Calu3 (cell line): ENCODE data around the gene MKI67. TPM values are rescaled to one million over a fixed set of nuclear protein-coding genes. Genes with fewer than 3 reads are reported as not detected.

Experiments
- BruUV-seq: library from RNA; stranded (reverse); fragments of 400-500 nt; replicated peaks from 2 replicates; lab custom pipeline; 2021; lab: Mats Ljungman, UMichigan
- CTCF ChIA-PET: fragments of 300-600 bp; sonication (Branson Sonifier 250); formaldehyde crosslinking; loops from one replicate; lab custom pipeline; 2022; ENCODE audit warnings: antibody characterized with exemption; lab: Charles Lee
- DNase-seq: peaks from one replicate; pipeline ENCODE4 v3.0.0; 2022
- H3K27ac Mint-ChIP-seq: one replicate; pipeline ENCODE4 v1.8.0; 2022; ENCODE audit warnings: mixed read lengths; ENCODE audit not compliant: unreplicated experiment
- H3K27me3 Mint-ChIP-seq: one replicate; pipeline ENCODE4 v1.8.0; 2022; ENCODE audit warnings: mixed read lengths; ENCODE audit not compliant: unreplicated experiment
- H3K36me3 Mint-ChIP-seq: one replicate; pipeline ENCODE4 v1.8.0; 2022; ENCODE audit warnings: mild to moderate bottlenecking, moderate library complexity, mixed read lengths; ENCODE audit not compliant: insufficient read depth, unreplicated experiment
- H3K4me1 Mint-ChIP-seq: one replicate; pipeline ENCODE4 v1.8.0; 2022; ENCODE audit warnings: mild to moderate bottlenecking, low read depth, mixed read lengths; ENCODE audit not compliant: unreplicated experiment
- H3K4me3 Mint-ChIP-seq: one replicate; pipeline ENCODE4 v1.8.0; 2022; ENCODE audit warnings: mild to moderate bottlenecking, low read depth, moderate library complexity, mixed read lengths; ENCODE audit not compliant: unreplicated experiment
- H3K9me3 Mint-ChIP-seq: one replicate; pipeline ENCODE4 v1.8.0; 2022; ENCODE audit warnings: low read depth, mixed read lengths; ENCODE audit not compliant: unreplicated experiment
- CTCF ChIP-seq: fragments of 200-600 bp; IDR thresholded peaks from one replicate; pipeline ENCODE4 v1.8.0; 2022; ENCODE audit warnings: antibody characterized with exemption; ENCODE audit not compliant: unreplicated experiment
- intact Hi-C: fragments of 100-400 bp; cut with micrococcal nuclease; formaldehyde crosslinking; loops from one replicate; pipeline ENCODE4 v1.10.0; 2022; ENCODE audit not compliant: unreplicated experiment
- total RNA-seq: library from RNA; stranded (reverse); gene quantifications from 2 replicates; pipeline ENCODE4 v1.2.3, GENCODE V29; 2022

MKI67 gene
- total RNA-seq, 1 experiment from 2014 or later = 87.8 TPM

- intact Hi-C loops = no loop called here
- TF ChIP-seq CTCF = no peak
- CTCF ChIA-PET = no interaction called here
- Mint-ChIP-seq H3K4me1 (no peaks in the 10 kb centered on the region), H3K9me3 (no peaks in the 10 kb centered on the region), H3K36me3 (peaks cover 12% of the 10 kb centered on the region), H3K4me3 (no peak overlapping the region), H3K27ac (no peak overlapping the region), H3K27me3 (no peaks in the 10 kb centered on the region)
- no peak for DNase-seq
- no TSS peak for BruUV-seq
Measured at GRCh38 chr10:128077155-128077875, 48.9 kb downstream of the MKI67 start.

DNA sequence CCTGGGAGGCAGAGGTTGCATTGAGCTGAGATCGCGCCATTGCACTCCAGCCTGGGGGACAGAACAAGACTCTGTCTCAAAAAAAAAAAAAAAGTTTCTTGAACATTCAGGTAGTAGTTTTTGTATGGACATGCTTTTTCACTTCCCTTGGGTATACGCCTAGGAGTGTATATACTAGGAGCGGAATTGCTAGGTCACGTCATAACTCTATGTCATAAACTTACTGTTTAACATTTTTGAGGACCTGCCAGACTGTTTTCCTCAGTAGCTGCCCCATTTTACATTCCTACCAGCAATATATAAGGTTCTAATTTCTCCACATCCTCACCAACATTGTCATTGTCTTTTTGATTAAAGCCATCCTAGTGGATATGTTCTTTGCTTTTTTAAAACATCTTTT is 51.6 kb downstream of the MKI67 start:
- Mint-ChIP-seq H3K4me1 (no peaks in the 10 kb centered on the region), H3K36me3 (peaks cover 13% of the 10 kb centered on the region), H3K4me3 (no peak overlapping the region), H3K9me3 (no peaks in the 10 kb centered on the region), H3K27ac (no peak overlapping the region), H3K27me3 (no peaks in the 10 kb centered on the region)
- CTCF ChIA-PET = no interaction called here
- no peak for DNase-seq
- TF ChIP-seq CTCF = no peak
- intact Hi-C loops = no loop called here
- BruUV-seq = no TSS peak

DNA sequence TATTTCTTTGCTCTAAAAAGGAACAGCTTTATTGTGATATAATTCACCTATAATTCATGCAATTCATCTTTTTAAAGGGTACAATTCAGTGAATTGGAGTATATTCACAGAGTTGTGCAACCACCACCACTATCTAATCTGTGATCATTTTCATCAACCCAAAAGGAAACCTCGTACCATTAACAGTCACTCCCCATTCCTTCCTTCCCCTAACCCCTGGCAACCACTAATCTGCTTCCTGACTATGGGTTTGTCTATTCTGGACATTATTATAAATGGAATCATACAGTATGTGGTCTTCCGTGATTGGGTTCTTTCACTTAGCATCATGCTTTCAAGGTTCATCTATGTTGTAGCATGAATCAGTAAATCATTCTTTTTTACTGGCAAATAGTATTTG is 52.3 kb downstream of the MKI67 start:
- Mint-ChIP-seq H3K4me3 (no peak overlapping the region), H3K9me3 (no peaks in the 10 kb centered on the region), H3K4me1 (no peaks in the 10 kb centered on the region), H3K36me3 (peaks cover 12% of the 10 kb centered on the region), H3K27ac (no peak overlapping the region), H3K27me3 (no peaks in the 10 kb centered on the region)
- CTCF ChIA-PET = no interaction called here
- no TSS peak for BruUV-seq
- TF ChIP-seq CTCF = no peak
- no peak for DNase-seq
- intact Hi-C loops = no loop called here

DNA sequence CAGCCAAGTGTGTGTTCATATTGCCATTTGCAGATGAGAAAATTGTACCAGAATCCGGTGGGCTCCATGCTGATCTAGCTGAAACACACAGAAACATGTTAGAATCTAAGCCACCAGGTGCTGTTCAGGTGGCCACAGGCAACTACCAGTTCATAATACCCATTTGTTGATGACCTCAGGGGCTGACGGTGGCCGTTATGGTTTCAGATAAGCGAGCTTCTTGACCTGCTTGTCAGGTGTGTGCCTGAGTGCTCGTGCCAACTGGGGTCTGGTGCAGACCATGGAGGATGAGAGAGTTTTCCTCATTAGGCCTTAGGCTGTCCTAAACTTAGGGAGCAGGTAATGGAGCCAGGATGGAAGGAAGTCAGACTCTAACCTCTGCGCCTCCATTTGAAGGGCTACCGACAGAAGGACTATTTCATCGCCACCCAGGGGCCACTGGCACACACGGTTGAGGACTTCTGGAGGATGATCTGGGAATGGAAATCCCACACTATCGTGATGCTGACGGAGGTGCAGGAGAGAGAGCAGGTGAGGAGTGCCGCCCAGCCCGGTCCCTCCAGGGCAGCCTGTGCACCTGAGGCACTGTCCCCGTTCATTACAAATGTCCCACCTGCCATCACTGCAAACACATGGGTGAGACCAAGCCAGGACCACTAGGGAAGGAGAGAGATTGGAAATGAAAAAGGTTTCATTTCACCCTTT is 53.1 kb downstream of the MKI67 start:
- CTCF ChIA-PET = no interaction called here
- no peak for TF ChIP-seq CTCF
- BruUV-seq = no TSS peak
- Mint-ChIP-seq H3K36me3 (peaks cover 7% of the 10 kb centered on the region), H3K4me3 (no peak overlapping the region), H3K27ac (no peak overlapping the region), H3K4me1 (no peaks in the 10 kb centered on the region), H3K27me3 (no peaks in the 10 kb centered on the region), H3K9me3 (no peaks in the 10 kb centered on the region)
- intact Hi-C loops = no loop called here
- DNase-seq = no peak
